DOHH2 (cell line): Measurements from ENCODE around the gene TMEM132D.

Experiments
- EZH2phosphoT487 ChIP-seq: fragments of 200-600 bp; sonication (generic); IDR thresholded peaks from 2 replicates; pipeline ENCODE4 v1.6.1; 2017; ENCODE audit warnings: borderline replicate concordance, mild to moderate bottlenecking, antibody characterized with exemption, low read length, moderate library complexity, mixed read lengths
- TF ChIP-seq, protein P1 (sequence below): fragments of 200-600 bp; sonication (generic); IDR thresholded peaks from one replicate; pipeline ENCODE4 v1.5.1; 2014; ENCODE audit warnings: antibody characterized with exemption, mild to moderate bottlenecking, low read depth, low read length; ENCODE audit not compliant: poor library complexity, severe bottlenecking

- TF ChIP-seq, protein P1, sequence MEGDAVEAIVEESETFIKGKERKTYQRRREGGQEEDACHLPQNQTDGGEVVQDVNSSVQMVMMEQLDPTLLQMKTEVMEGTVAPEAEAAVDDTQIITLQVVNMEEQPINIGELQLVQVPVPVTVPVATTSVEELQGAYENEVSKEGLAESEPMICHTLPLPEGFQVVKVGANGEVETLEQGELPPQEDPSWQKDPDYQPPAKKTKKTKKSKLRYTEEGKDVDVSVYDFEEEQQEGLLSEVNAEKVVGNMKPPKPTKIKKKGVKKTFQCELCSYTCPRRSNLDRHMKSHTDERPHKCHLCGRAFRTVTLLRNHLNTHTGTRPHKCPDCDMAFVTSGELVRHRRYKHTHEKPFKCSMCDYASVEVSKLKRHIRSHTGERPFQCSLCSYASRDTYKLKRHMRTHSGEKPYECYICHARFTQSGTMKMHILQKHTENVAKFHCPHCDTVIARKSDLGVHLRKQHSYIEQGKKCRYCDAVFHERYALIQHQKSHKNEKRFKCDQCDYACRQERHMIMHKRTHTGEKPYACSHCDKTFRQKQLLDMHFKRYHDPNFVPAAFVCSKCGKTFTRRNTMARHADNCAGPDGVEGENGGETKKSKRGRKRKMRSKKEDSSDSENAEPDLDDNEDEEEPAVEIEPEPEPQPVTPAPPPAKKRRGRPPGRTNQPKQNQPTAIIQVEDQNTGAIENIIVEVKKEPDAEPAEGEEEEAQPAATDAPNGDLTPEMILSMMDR, result no peak
- TF ChIP-seq EZH2phosphoT487, result no peak
These were observed 131.0 kb downstream of the TMEM132D start for GRCh38 chr12:129772501-129773493.
